IMR-90 (cell line): ENCODE data around the gene SETD3. TPM values are rescaled to one million over a fixed set of nuclear protein-coding genes. Genes with fewer than 3 reads are reported as not detected.

Experiments used
- POLR2A ChIP-seq: IDR thresholded peaks from 2 replicates; pipeline ENCODE4 v1.6.1; 2012; ENCODE audit warnings: mild to moderate bottlenecking, low read depth, low read length
- RAD21 ChIP-seq: IDR thresholded peaks from 2 replicates; pipeline ENCODE4 v1.6.1; 2012; ENCODE audit warnings: low read length, improper control_type of control experiment
- RCOR1 ChIP-seq: IDR thresholded peaks from 2 replicates; pipeline ENCODE4 v1.6.1; 2012; ENCODE audit warnings: mild to moderate bottlenecking, low read length, improper control_type of control experiment; ENCODE audit not compliant: insufficient replicate concordance
- SMC3 ChIP-seq: fragments of 150-350 bp; IDR thresholded peaks from 2 replicates; pipeline ENCODE4 v1.6.1; 2016; ENCODE audit warnings: low read depth, mild to moderate bottlenecking, antibody characterized with exemption, low read length, moderate library complexity
- USF2 ChIP-seq: fragments of 150-350 bp; IDR thresholded peaks from 2 replicates; pipeline ENCODE4 v1.6.1; 2017; ENCODE audit warnings: mild to moderate bottlenecking, antibody characterized with exemption, low read length, low read depth
- polyA plus RNA-seq, 3 experiments: library from polyadenylated mRNA; depleted of rRNA; stranded (reverse); fragments of >200 nt; gene quantifications; 2 replicates each; pipeline ENCODE4 v1.2.3, GENCODE V29; 2012; ENCODE audit warnings: low replicate concordance in 1 of 3
- total RNA-seq: library from RNA; depleted of rRNA; stranded (reverse); fragments of >200 nt; gene quantifications from 2 replicates; pipeline ENCODE4 v1.2.3, GENCODE V29; 2012

The SETD3 gene
- total and polyA plus RNA-seq, 2 of the 4 experiments (the other 2 are of a cell fraction) = 18.8 to 31.9 TPM

GRCh38 chr14:99479906-99480869 is at the start of gene SETD3 (continued):
- TF ChIP-seq USF2 (peak; percentile 11; the same call in 1 of the 2 replicates), RAD21 (no peak; the same call in 1 of the 2 replicates), SMC3 (no peak), POLR2A (peak; percentile 66; the same call in 1 of the 2 replicates), RCOR1 (no peak)
